ENCODE data around the gene NLRP1.
"Not testable (repeated sequence)": the region's sequence is repeated elsewhere in the genome, so short reads cannot be mapped to it uniquely, and the experiment has no call there.

Gene NLRP1

DNA sequence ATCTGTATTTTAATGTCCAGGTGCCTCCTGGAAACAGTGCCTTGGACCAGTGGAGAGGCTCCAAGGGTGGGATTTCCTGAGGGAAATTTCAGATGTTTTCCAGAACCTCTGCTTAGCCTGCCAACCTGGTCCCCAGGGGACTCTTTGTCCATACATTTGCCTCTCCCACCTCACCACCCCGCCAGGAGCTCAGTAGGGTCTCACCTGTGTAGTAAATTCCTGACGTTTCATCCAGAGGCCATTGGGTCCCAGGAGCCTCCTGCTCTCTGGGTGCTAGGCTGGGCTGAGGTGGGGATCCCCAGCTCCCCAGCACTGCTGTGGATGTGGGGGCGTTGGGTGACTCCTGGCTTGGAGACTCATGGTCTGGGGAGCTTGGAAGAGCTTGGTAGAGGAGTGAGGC lies 2.7 kb downstream of the NLRP1 start:
- TF ChIP-seq POLR2A (IDR thresholded peaks at IDR 0.05; ENCODE audit: low read length) (no peak), GATA1 (IDR thresholded peaks at IDR 0.05; ENCODE audit: low read depth, low read length) (no peak)
- no peak for DNase-seq

DNA sequence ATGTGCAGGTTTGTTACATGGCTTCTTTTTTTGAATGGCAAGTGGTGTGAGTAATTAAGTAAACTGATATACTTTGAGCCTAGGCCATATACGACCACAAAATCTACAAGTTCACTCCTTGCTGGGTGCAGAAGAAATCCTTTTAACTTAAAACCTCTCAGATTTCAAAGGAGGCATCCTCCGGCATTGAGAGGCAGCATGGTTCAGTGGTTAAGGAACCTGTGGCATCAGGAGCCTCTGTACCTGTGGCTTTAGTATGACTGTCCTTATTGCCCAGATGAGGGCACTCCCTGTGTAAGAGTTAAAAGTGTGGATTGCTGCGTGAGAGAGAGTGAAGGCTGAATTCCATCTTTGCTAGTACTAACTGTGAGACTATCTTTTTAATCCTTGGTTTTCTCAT lies 3.3 kb downstream of the NLRP1 start:
- TF ChIP-seq GATA1 (IDR thresholded peaks at IDR 0.05; ENCODE audit: low read depth, low read length), result no peak
- TF ChIP-seq POLR2A (IDR thresholded peaks at IDR 0.05; ENCODE audit: low read length), result no peak
- no peak for DNase-seq

DNA sequence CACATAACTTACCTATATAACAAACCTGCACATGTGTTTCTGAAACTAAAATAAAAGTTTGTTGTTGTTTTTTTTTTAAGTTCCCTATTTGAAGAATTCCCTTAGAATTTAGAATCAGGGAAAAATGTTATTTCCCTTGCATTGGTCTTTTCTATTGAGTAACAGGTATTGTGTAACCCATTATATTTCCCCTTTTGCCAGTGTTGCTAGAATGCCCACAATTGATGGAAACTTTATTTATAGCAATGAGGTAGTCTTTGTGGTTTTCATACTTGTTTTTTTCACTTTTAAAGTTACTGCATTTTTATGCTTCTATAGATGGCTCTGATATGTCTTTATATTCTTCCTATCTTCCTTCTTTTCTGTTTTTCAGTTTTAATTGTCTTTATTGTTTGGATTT lies 3.9 kb downstream of the NLRP1 start:
- DNase-seq, result no peak
- TF ChIP-seq GATA1 (IDR thresholded peaks at IDR 0.05; ENCODE audit: low read depth, low read length) (no peak), POLR2A (IDR thresholded peaks at IDR 0.05; ENCODE audit: low read length) (no peak)

- DNase-seq, result not testable (repeated sequence)
These were observed 5.5 kb downstream of the NLRP1 start for GRCh38 chr17:5578768-5579167.

DNA sequence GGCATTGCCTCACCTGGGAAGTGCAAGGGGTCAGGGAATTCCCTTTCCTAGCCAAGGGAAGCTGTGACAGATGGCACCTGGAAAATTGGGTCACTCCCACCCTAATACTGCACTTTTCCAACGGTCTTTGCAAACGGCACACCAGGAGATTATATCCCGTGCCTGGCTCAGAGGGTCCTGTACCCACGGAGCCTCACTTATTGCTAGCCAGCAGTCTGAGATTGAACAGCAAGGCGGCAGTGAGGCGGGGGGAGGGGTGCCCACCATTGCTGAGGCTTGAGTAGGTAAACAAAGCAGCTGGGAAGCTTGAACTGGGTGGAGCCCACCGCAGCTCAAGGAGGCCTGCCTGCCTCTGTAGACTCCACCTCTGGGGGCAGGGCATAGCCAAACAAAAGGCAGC lies 11.3 kb downstream of the NLRP1 start:
- not testable (repeated sequence) for DNase-seq

GRCh38 chr17:5571281-5571680 lies 13.0 kb downstream of the NLRP1 start:
- no peak for TF ChIP-seq POLR2A (IDR thresholded peaks at IDR 0.05; ENCODE audit: low read length)
- TF ChIP-seq GATA1 (IDR thresholded peaks at IDR 0.05; ENCODE audit: low read depth, low read length), result no peak
- DNase-seq, result no peak

DNA sequence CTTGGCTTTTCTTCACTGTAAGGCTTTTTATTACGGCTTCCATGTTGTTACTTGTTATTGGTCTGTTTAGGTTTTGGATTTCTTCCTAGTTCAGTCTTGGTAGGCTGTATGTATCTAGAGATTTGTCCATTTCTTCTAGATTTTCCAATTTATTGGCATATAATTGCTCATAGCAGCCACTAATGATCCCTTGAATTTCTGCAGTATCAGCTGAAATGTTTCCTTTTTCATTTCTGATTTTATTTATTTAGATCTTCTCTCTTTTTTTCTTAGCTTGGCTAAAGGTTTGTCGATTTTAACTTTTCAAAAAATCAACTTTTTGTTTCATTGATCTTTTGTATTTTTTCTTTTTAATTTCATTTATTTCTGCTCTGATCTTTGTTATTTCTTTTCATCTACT lies 18.5 kb downstream of the NLRP1 start:
- TF ChIP-seq POLR2A (IDR thresholded peaks at IDR 0.05; ENCODE audit: low read length), result no peak
- TF ChIP-seq GATA1 (IDR thresholded peaks at IDR 0.05; ENCODE audit: low read depth, low read length), result no peak
- no peak for DNase-seq

DNA sequence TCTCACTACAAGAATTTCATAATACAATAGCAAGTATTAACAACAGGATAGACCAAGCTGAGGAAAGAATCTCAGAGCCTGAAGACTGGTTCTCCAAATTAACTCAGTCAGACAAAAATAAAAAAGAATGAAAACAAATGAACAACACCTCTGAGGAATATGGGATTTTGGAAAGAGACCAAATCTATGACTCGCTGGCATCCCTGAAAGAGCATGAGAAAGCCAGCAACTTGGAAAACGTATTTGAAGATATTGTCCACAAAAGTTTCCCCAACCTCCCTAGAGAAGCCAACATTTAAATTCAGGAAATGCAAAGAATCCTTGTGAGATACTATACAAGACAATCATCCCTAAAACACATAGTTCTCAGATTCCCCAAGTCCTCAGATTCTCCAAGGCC lies 20.9 kb downstream of the NLRP1 start:
- no peak for DNase-seq
- TF ChIP-seq POLR2A (IDR thresholded peaks at IDR 0.05; ENCODE audit: low read length) (no peak), GATA1 (IDR thresholded peaks at IDR 0.05; ENCODE audit: low read depth, low read length) (no peak)

DNA sequence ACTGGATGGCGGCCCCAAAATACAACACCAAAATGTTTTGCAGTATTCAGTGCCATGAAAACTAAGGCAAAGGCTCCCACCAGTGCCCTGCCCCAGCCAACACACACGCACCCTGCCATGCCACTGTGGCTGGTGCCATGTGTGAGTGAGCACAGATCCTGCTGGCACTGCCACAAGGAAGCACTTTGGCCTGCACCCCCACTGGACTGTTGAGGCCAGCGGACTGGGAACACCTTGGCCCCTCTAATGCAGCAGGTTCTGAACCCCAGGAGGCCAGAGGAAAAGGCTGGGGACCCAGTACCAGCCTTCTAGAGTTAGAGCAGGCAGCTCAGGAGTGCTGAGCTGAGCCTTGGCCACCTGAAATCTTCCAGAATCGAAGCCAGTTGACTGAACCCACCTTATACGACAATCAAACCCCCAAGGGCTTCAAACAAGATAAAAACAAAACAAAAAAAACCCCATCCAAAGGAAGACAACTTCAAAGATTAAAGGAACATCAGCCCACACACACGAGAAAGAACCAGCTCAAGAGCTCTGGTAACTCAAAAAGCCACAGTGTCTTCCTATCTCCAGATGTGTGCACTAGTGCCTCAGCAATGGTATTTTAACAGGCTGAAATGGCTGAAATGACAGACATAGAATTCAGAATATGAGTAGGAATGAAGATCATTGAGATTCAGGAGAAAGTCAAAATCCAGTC lies 21.5 kb downstream of the NLRP1 start:
- no peak for DNase-seq
- TF ChIP-seq GATA1 (IDR thresholded peaks at IDR 0.05; ENCODE audit: low read depth, low read length) (no peak), POLR2A (IDR thresholded peaks at IDR 0.05; ENCODE audit: low read length) (no peak)

- no peak for TF ChIP-seq POLR2A (IDR thresholded peaks at IDR 0.05; ENCODE audit: low read length)
- no peak for TF ChIP-seq GATA1 (IDR thresholded peaks at IDR 0.05; ENCODE audit: low read depth, low read length)
- no peak for DNase-seq
These were observed 22.4 kb downstream of the NLRP1 start for GRCh38 chr17:5561736-5562571.

DNA sequence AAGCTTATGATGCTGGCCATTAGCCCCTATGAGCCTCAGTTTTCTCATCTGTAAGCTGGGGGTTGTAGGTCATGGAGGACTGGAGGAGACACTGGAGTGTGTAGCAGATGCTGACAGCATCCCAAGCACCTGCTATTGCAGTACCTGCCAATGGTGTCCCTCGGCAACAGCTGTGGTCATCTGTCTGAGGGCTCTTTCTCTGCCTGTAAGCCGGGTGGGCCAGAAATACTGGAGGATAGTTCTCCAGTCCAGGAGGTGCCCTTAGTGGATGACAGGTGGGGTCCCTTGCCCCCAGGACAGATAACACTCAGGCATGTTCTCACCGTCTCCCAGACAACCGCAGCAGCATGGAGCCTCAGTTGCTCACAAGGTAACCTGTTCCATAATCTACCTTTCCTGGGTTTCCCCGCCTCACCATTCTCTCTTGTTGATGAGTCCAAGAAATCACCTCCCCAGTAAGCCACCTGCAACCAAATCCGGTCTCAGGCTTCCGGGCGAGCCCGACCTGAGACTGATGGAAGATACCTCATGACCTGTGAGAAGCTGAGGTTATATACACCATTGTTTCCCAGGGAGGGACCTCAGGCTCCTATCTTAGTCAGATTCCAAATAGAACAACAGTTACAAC lies 23.8 kb downstream of the NLRP1 start:
- DNase-seq, result no peak
- TF ChIP-seq POLR2A (IDR thresholded peaks at IDR 0.05; ENCODE audit: low read length) (no peak), GATA1 (IDR thresholded peaks at IDR 0.05; ENCODE audit: low read depth, low read length) (no peak)

- no peak for TF ChIP-seq POLR2A (IDR thresholded peaks at IDR 0.05; ENCODE audit: low read length)
- TF ChIP-seq GATA1 (IDR thresholded peaks at IDR 0.05; ENCODE audit: low read depth, low read length), result no peak
- DNase-seq, result no peak
These were observed 25.2 kb downstream of the NLRP1 start for GRCh38 chr17:5558815-5559785.

DNA sequence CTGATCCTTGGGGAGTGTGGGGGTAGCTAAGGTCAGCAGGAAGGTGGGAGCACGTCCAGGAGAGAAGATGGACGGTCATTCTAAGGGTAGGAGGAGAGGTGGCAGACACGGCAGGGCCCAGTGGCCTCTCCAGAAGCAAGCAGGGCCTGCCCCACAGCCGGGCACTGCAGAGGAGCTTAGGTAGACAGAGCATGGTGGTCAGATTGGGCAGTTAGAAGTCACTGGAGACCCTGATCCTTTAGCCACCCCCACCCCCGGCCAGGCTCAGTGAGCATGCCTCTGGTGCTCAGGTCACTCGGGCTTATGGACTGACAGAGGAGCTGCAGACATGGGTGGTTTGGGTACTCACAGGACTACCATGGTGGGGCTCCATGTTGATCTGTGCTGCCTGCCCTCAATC lies 26.3 kb downstream of the NLRP1 start:
- TF ChIP-seq POLR2A (IDR thresholded peaks at IDR 0.05; ENCODE audit: low read length) (no peak), GATA1 (IDR thresholded peaks at IDR 0.05; ENCODE audit: low read depth, low read length) (no peak)
- no peak for DNase-seq

GRCh38 chr17:5557485-5557884 lies 26.8 kb downstream of the NLRP1 start:
- DNase-seq, result no peak
- TF ChIP-seq GATA1 (IDR thresholded peaks at IDR 0.05; ENCODE audit: low read depth, low read length) (no peak), POLR2A (IDR thresholded peaks at IDR 0.05; ENCODE audit: low read length) (no peak)
